B cell (primary cell): Measurements from ENCODE around the gene HSD17B12. TPM values are rescaled to one million over a fixed set of nuclear protein-coding genes. Genes with fewer than 3 reads are reported as not detected.

Experiments used
- ATAC-seq: fragments of 200-7000 bp; cut with Tn5 transposase; one replicate; pipeline ENCODE4 v1.10.0; 2021; ENCODE audit warnings: low read depth, mild to moderate bottlenecking, moderate number of reproducible peaks, moderate library complexity
- CTCF ChIA-PET: fragments of 350-600 bp; sonication (Branson Sonifier 250); formaldehyde crosslinking; loops from one replicate; lab custom pipeline; 2021; ENCODE audit warnings: antibody characterized with exemption, inconsistent platforms; lab: Charles Lee
- POLR2A ChIA-PET: fragments of 350-600 bp; sonication (Branson Sonifier 250); formaldehyde crosslinking; loops from one replicate; lab custom pipeline; 2021; ENCODE audit warnings: antibody characterized with exemption; lab: Charles Lee
- DNase-seq: peaks from one replicate; pipeline ENCODE4 v3.0.0; 2013
- H2AFZ ChIP-seq: 2 replicates; pipeline ENCODE4 v1.6.1; 2012; ENCODE audit warnings: mild to moderate bottlenecking, low read depth, low read length; ENCODE audit not compliant: insufficient read depth, poor library complexity, severe bottlenecking
- H3K27ac ChIP-seq, 2 donors: 1 replicate in 1 of 2; 2 replicates in 1 of 2; pipeline ENCODE4 v1.5.1; 2012 to 2013; ENCODE audit warnings: low read length in 2 of 2, mild to moderate bottlenecking in 2 of 2, moderate library complexity in 1 of 2
- H3K27me3 ChIP-seq, 4 experiments: fragments of 200-600 bp in 1 of 4; sonication (generic) in 1 of 4; replicated peaks in 1 of 4; 1 replicate in 2 of 4; 2 replicates in 2 of 4; pipeline versions ENCODE4 v1.6.1 to v1.7.0; 2013 to 2016; ENCODE audit warnings: low read length in 3 of 4, mild to moderate bottlenecking in 2 of 4, mixed read lengths in 1 of 4, moderate library complexity in 1 of 4; ENCODE audit not compliant: insufficient read depth in 4 of 4, control insufficient read depth in 3 of 4; ENCODE audit errors: control extremely low read depth in 1 of 4
- H3K36me3 ChIP-seq, 2 experiments: replicated peaks in 1 of 2; 1 replicate in 1 of 2; 2 replicates in 1 of 2; pipeline versions ENCODE4 v1.6.1 to v1.7.1; 2013; ENCODE audit warnings: low read length in 1 of 2; ENCODE audit not compliant: insufficient read depth in 2 of 2, control insufficient read depth in 1 of 2; ENCODE audit errors: control extremely low read depth in 1 of 2, extremely low read depth in 1 of 2
- H3K4me1 ChIP-seq, 2 donors: fragments of 200-600 bp in 1 of 2; sonication (generic) in 1 of 2; 1 replicate in 1 of 2; 2 replicates in 1 of 2; pipeline versions ENCODE4 v1.5.1 to v1.6.1; 2013 to 2017; ENCODE audit warnings: low read length in 2 of 2; ENCODE audit not compliant: control insufficient read depth in 2 of 2, insufficient read depth in 2 of 2
- H3K4me2 ChIP-seq: replicated peaks from 2 replicates; pipeline ENCODE3; 2012; ENCODE audit warnings: mild to moderate bottlenecking, low read depth, low read length; ENCODE audit not compliant: poor library complexity, severe bottlenecking
- H3K4me3 ChIP-seq, 5 experiments: fragments of 200-600 bp in 1 of 5; sonication (generic) in 1 of 5; 1 replicate in 3 of 5; 2 replicates in 2 of 5; pipeline versions ENCODE4 v1.5.1 to v1.7.0; 2011 to 2016; ENCODE audit warnings: low read length in 4 of 5, mild to moderate bottlenecking in 4 of 5, low read depth in 2 of 5, control low read depth in 1 of 5, moderate library complexity in 1 of 5; ENCODE audit not compliant: insufficient read depth in 1 of 5; ENCODE audit errors: control extremely low read depth in 1 of 5, extremely low read depth in 1 of 5
- H3K79me2 ChIP-seq: fragments of 200-600 bp; sonication (generic); one replicate; pipeline ENCODE4 v1.6.0; 2016; ENCODE audit warnings: low read length; ENCODE audit not compliant: control insufficient read depth, insufficient read depth
- H3K9ac ChIP-seq: fragments of 200-600 bp; sonication (generic); 2 replicates; pipeline ENCODE4 v1.6.1; 2017; ENCODE audit warnings: mild to moderate bottlenecking, low read length, moderate library complexity
- H3K9me3 ChIP-seq, 3 donors: one replicate each; pipeline versions ENCODE4 v1.6.1 to v1.7.1; 2013; ENCODE audit warnings: low read length in 2 of 3; ENCODE audit not compliant: control insufficient read depth in 2 of 3, insufficient read depth in 1 of 3; ENCODE audit errors: control extremely low read depth in 1 of 3
- H4K20me1 ChIP-seq: 2 replicates; pipeline ENCODE4 v1.6.0; 2012; ENCODE audit warnings: mild to moderate bottlenecking, low read length; ENCODE audit not compliant: insufficient read depth, control insufficient read depth, poor library complexity, severe bottlenecking
- H3K27ac Mint-ChIP-seq: one replicate; pipeline ENCODE4 v1.8.0; 2021; ENCODE audit warnings: mixed read lengths
- H3K27me3 Mint-ChIP-seq: one replicate; pipeline ENCODE4 v1.8.0; 2021; ENCODE audit warnings: mixed read lengths
- H3K4me1 Mint-ChIP-seq: one replicate; pipeline ENCODE4 v1.8.0; 2021; ENCODE audit warnings: mixed read lengths
- H3K4me3 Mint-ChIP-seq: one replicate; pipeline ENCODE4 v1.8.0; 2021; ENCODE audit warnings: mixed read lengths
- H3K9me3 Mint-ChIP-seq: one replicate; pipeline ENCODE4 v1.8.0; 2022; ENCODE audit warnings: mixed read lengths; ENCODE audit not compliant: insufficient read depth
- EZH2 ChIP-seq: IDR thresholded peaks from 2 replicates; pipeline ENCODE4 v1.6.1; 2012; ENCODE audit warnings: borderline replicate concordance, low read depth, mild to moderate bottlenecking, moderate library complexity, low read length; ENCODE audit not compliant: insufficient read depth, poor library complexity, severe bottlenecking
- WGBS: methylation state at CpG from one replicate; pipeline ENCODE4 v1.1.5; 2013; ENCODE audit warnings: missing lambda C conversion rate; ENCODE audit not compliant: insufficient coverage; 5-methylcytosine and 5-hydroxymethylcytosine counted together
- intact Hi-C: fragments of 100-400 bp; cut with micrococcal nuclease; formaldehyde crosslinking; loops from one replicate; pipeline ENCODE4 v1.10.0; 2022
- polyA plus RNA-seq: library from polyadenylated mRNA; depleted of rRNA; stranded (reverse); fragments of >200 nt; gene quantifications from 2 replicates; pipeline ENCODE4 v1.2.3, GENCODE V29; 2012
- total RNA-seq, 2 donors: library from RNA; stranded (reverse); fragments of 120-200 nt in 1 of 2; gene quantifications; 1 replicate in 1 of 2; 2 replicates in 1 of 2; pipeline versions ENCODE4 v1.2.3 to v1.2.4, GENCODE V29; 2013 to 2022
- TF ChIP-seq, protein P1 (sequence below): fragments of 200-600 bp; IDR thresholded peaks from one replicate; pipeline ENCODE4 v1.8.0; 2022; ENCODE audit warnings: antibody characterized with exemption, mild to moderate bottlenecking

HSD17B12 gene
- total and polyA plus RNA-seq, 2 donors (not counting 1 experiment from before 2014, with no cell fraction given) = 13.1 to 34.6 TPM

DNA sequence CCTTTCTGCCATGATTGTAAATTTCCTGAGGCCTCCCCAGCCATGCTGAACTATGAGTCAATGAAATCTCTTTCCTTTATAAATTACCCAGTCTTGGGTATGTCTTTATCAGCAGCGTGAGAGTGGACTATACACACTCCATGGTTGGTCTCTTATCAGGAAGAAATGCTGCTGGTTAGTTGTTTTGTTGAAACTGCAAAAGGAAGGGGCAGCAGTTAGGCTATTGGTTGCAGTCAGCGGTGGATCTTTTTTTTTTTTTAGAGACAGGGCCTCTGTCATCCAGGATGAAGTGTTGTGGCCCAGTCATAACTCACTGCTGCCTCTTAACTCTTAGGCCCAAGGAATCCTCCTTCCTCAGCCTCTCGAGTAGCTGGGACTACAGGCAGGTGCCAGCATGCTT is 51.7 kb downstream of the HSD17B12 start:
- Mint-ChIP-seq H3K4me3 (no peak overlapping the region), H3K9me3 (peaks cover 9% of the 10 kb centered on the region), H3K27ac (no peak overlapping the region), H3K27me3 (no peaks in the 10 kb centered on the region), H3K4me1 (peaks cover 25% of the 10 kb centered on the region)
- Histone ChIP-seq H3K4me2 (no peak overlapping the region), H3K9ac (no peak overlapping the region), H3K9me3 (peaks cover 2 to 11% (median 4%) of the 10 kb centered on the region in 3 donors), H3K4me3 (no peak overlapping the region), H3K36me3 (peaks cover 0 to 2% of the 10 kb centered on the region in 2 experiments), H3K27me3 (no peaks in the 10 kb centered on the region), H3K4me1 (peaks cover 0 to 14% of the 10 kb centered on the region in 2 donors), H3K27ac (no peak overlapping the region), H2AFZ (no peak overlapping the region), H3K79me2 (peaks cover 23% of the 10 kb centered on the region), H4K20me1 (no peaks in the 10 kb centered on the region)
- ATAC-seq (no peak), DNase-seq (no peak)
- CTCF ChIA-PET = no interaction called here
- TF ChIP-seq, protein P1, sequence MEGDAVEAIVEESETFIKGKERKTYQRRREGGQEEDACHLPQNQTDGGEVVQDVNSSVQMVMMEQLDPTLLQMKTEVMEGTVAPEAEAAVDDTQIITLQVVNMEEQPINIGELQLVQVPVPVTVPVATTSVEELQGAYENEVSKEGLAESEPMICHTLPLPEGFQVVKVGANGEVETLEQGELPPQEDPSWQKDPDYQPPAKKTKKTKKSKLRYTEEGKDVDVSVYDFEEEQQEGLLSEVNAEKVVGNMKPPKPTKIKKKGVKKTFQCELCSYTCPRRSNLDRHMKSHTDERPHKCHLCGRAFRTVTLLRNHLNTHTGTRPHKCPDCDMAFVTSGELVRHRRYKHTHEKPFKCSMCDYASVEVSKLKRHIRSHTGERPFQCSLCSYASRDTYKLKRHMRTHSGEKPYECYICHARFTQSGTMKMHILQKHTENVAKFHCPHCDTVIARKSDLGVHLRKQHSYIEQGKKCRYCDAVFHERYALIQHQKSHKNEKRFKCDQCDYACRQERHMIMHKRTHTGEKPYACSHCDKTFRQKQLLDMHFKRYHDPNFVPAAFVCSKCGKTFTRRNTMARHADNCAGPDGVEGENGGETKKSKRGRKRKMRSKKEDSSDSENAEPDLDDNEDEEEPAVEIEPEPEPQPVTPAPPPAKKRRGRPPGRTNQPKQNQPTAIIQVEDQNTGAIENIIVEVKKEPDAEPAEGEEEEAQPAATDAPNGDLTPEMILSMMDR = no peak
- TF ChIP-seq EZH2 = no peak
- intact Hi-C loops = no loop called here
- POLR2A ChIA-PET = no interaction called here
- no CpG with 5 or more reads among the region's 3 CpGs for WGBS

DNA sequence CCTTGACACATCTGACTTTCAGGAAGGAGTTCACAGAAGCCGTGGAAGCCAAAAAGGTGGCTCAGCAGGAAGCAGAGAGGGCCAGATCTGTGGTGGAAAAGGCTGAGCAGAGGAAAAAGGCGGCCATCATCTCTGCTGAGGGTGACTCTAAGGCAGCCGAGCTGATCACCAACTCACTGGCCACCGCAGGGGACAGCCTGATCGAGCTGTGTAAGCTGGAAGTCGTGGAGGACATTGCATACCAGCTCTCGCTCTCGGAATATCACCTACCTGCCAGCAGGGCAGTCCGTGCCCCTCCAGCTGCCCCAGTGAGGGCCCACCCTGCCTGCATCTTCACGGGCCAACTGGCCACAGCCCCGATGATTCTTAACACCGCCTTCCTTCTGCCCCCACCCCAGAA is 53.7 kb downstream of the HSD17B12 start:
- Histone ChIP-seq H3K9me3 (peaks cover 2 to 11% (median 4%) of the 10 kb centered on the region in 3 donors), H3K27me3 (no peaks in the 10 kb centered on the region), H3K36me3 (no peaks in the 10 kb centered on the region), H3K9ac (no peak overlapping the region), H2AFZ (no peak overlapping the region), H3K27ac (no peak overlapping the region), H3K79me2 (peaks cover 23% of the 10 kb centered on the region), H4K20me1 (no peaks in the 10 kb centered on the region), H3K4me3 (no peak overlapping the region), H3K4me1 (peaks cover 0 to 14% of the 10 kb centered on the region in 2 donors), H3K4me2 (no peak overlapping the region)
- intact Hi-C loops = no loop called here
- Mint-ChIP-seq H3K27ac (no peak overlapping the region), H3K4me1 (peaks cover 29% of the 10 kb centered on the region), H3K4me3 (no peak overlapping the region), H3K9me3 (peaks cover 9% of the 10 kb centered on the region), H3K27me3 (no peaks in the 10 kb centered on the region)
- TF ChIP-seq, protein P1 = no peak
- TF ChIP-seq EZH2 = no peak
- ATAC-seq (no peak), DNase-seq (no peak)
- over 99% methylated on average over 9 of the region's 12 CpGs for WGBS
- ChIA-PET CTCF (no interaction called here), POLR2A (no interaction called here)
